ENCODE measurements around the gene KRTAP12-2. TPM values are rescaled to one million over a fixed set of nuclear protein-coding genes. Genes with fewer than 3 reads are reported as not detected.
"Not testable (repeated sequence)": the region's sequence is repeated elsewhere in the genome, so short reads cannot be mapped to it uniquely, and the experiment has no call there.

Gene KRTAP12-2
- total RNA-seq, 3 donors from 2014 or later, result not detected

DNA sequence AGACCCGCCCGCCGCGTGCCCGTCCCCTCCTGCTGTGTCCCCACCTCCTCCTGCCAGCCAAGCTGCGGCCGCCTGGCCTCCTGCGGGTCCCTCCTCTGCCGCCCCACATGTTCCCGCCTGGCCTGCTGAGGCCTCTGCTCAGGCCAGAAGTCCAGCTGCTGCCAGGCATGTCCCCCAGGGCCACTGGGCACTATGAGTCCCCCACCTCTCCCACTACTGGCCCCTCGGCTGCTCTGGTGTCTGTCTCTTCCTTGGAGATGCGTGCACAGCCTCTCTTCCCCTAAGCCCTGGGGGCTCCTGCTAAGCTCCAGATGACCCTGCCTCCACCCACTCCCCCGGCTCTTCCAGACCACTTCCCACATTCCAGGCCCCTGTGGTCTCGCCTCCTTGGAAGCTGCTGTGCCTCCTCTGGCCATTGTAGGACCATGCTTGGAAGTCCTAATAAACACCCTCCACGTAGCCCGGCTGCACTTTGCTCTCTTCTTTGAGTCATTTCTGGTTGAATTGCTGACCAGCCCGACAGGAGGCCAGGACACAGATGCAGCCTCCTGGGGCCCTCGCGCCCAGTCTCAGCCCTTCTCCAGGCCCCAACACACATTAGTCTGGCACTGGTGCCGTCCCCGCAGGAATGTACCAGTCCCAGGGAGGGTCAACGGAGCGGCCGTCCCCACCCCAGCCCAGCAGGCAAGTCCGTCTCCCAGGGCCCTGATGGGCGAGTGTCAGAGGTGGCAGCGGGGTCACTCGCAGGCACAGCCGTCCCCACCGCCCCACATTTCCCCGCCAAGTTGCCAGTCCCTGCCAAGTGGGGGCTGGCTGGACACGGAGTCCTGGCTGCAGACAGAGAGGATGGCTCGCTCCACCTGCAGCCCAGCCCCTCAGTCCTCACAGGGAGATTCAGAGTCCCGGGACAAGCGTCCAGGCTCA is 31.3 kb upstream of the KRTAP12-2 start:
- no peak for DNase-seq (ENCODE audit: low spot score in 2 of 2)
- Histone ChIP-seq H3K4me1 (no peaks in the 10 kb centered on the region), H3K4me3 (no peak overlapping the region), H3K27ac (no peak overlapping the region), H3K9me3 (peaks cover 5 to 12% of the 10 kb centered on the region in 2 donors), H3K36me3 (no peaks in the 10 kb centered on the region), H3K27me3 (peaks cover 2 to 63% of the 10 kb centered on the region in 2 donors)
- TF ChIP-seq POLR2AphosphoS5 (IDR thresholded peaks at IDR 0.05), result no peak
- no peak for TF ChIP-seq POLR2A (IDR thresholded peaks at IDR 0.05)
- intact Hi-C loops (cut with DNase I; ENCODE audit: low total_unique reads), result no loop called here

GRCh38 chr21:44697172-44697810 is 30.6 kb upstream of the KRTAP12-2 start, which contains the start of gene KRTAP10-12:
KRTAP10-12 (plus strand) TSS chr21:44697172; CDS start chr21:44697202, 30 bp downstream.
- peaks cover 10 to 19% of the 10 kb centered on the region in 2 donors for H3K9me3 ChIP-seq
- intact Hi-C loops (cut with DNase I; ENCODE audit: low total_unique reads); H3K4me1 ChIP-seq; H3K4me3 ChIP-seq; DNase-seq (ENCODE audit: low spot score in 2 of 2); H3K36me3 ChIP-seq; H3K27ac ChIP-seq: not testable (repeated sequence)
- peaks cover 2 to 55% of the 10 kb centered on the region in 2 donors for H3K27me3 ChIP-seq

DNA sequence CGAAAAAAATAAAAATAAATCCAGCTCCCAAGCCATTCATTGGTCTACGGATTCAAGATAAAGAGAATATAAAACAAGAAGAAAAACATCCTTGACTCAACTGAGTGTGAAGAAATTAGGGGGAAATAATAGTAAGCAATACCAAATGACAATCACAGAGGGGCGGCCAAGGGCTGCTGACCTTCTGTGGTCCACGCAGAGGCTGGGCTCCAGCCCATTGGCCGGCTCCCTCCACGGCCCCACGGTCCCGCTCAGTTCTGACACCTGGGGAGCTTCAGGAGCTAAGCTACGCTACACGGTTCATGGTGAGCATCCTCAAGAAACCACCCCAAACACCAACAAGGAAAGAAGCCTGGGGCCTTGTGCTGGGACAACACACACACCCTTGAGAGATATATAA is 29.8 kb upstream of the KRTAP12-2 start:
- H3K36me3 ChIP-seq, result no peaks in the 10 kb centered on the region
- no peaks in the 10 kb centered on the region for H3K4me1 ChIP-seq
- peaks cover 10 to 26% of the 10 kb centered on the region in 2 donors for H3K9me3 ChIP-seq
- no peak for TF ChIP-seq POLR2AphosphoS5 (IDR thresholded peaks at IDR 0.05)
- no peak for TF ChIP-seq POLR2A (IDR thresholded peaks at IDR 0.05)
- TF ChIP-seq, protein P1, sequence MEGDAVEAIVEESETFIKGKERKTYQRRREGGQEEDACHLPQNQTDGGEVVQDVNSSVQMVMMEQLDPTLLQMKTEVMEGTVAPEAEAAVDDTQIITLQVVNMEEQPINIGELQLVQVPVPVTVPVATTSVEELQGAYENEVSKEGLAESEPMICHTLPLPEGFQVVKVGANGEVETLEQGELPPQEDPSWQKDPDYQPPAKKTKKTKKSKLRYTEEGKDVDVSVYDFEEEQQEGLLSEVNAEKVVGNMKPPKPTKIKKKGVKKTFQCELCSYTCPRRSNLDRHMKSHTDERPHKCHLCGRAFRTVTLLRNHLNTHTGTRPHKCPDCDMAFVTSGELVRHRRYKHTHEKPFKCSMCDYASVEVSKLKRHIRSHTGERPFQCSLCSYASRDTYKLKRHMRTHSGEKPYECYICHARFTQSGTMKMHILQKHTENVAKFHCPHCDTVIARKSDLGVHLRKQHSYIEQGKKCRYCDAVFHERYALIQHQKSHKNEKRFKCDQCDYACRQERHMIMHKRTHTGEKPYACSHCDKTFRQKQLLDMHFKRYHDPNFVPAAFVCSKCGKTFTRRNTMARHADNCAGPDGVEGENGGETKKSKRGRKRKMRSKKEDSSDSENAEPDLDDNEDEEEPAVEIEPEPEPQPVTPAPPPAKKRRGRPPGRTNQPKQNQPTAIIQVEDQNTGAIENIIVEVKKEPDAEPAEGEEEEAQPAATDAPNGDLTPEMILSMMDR (IDR thresholded peaks at IDR 0.05), result no peak
- H3K27me3 ChIP-seq, result peaks cover 2 to 50% of the 10 kb centered on the region in 2 donors
- DNase-seq (ENCODE audit: low spot score in 2 of 2), result no peak
- no peak overlapping the region for H3K4me3 ChIP-seq
- intact Hi-C loops (cut with DNase I; ENCODE audit: low total_unique reads), result no loop called here
- H3K27ac ChIP-seq, result no peak overlapping the region

GRCh38 chr21:44695641-44696040 is 28.9 kb upstream of the KRTAP12-2 start:
- TF ChIP-seq POLR2AphosphoS5 (IDR thresholded peaks at IDR 0.05), result no peak
- no peak for TF ChIP-seq POLR2A (IDR thresholded peaks at IDR 0.05)
- no peak overlapping the region for H3K4me3 ChIP-seq
- no peaks in the 10 kb centered on the region for H3K4me1 ChIP-seq
- peaks cover 10 to 26% of the 10 kb centered on the region in 2 donors for H3K9me3 ChIP-seq
- no peak overlapping the region for H3K27ac ChIP-seq
- intact Hi-C loops (cut with DNase I; ENCODE audit: low total_unique reads), result no loop called here
- peaks cover 2 to 40% of the 10 kb centered on the region in 2 donors for H3K27me3 ChIP-seq
- no peaks in the 10 kb centered on the region for H3K36me3 ChIP-seq
- no peak for DNase-seq (ENCODE audit: low spot score in 2 of 2)

DNA sequence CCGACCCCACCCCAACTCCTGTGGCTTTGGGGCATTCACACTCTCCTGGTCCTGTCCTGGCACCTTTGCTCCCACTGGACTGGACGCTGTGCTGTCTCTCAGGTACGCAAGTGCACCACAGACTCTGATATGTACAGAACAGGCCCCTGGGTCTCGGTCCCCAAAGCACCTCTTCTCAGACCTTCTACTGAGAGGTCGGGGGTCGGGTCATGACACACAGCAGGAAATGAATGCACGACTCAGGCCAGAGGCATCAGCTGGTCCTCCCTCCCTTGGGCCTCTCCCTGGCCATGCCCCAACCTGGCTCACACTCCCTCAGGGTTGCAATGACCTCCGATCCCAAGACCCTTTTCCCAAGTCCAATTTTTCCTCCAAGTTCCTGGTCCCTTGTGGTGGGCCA is 28.5 kb upstream of the KRTAP12-2 start:
- Histone ChIP-seq H3K36me3 (no peaks in the 10 kb centered on the region), H3K4me1 (no peaks in the 10 kb centered on the region), H3K9me3 (peaks cover 10 to 26% of the 10 kb centered on the region in 2 donors), H3K27ac (no peak overlapping the region), H3K4me3 (no peak overlapping the region), H3K27me3 (peaks cover 2 to 36% of the 10 kb centered on the region in 2 donors)
- TF ChIP-seq POLR2A (IDR thresholded peaks at IDR 0.05) (no peak), POLR2AphosphoS5 (IDR thresholded peaks at IDR 0.05) (no peak)
- TF ChIP-seq, protein P1 (IDR thresholded peaks at IDR 0.05), result no peak
- no peak for DNase-seq (ENCODE audit: low spot score in 2 of 2)
- intact Hi-C loops (cut with DNase I; ENCODE audit: low total_unique reads), result no loop called here

GRCh38 chr21:44694776-44695175 is 28.0 kb upstream of the KRTAP12-2 start:
- Histone ChIP-seq H3K9me3 (peaks cover 10 to 26% of the 10 kb centered on the region in 2 donors), H3K36me3 (no peaks in the 10 kb centered on the region), H3K27ac (no peak overlapping the region), H3K27me3 (peaks cover 2 to 32% of the 10 kb centered on the region in 2 donors), H3K4me3 (no peak overlapping the region), H3K4me1 (no peaks in the 10 kb centered on the region)
- DNase-seq (ENCODE audit: low spot score in 2 of 2), result no peak
- intact Hi-C loops (cut with DNase I; ENCODE audit: low total_unique reads), result no loop called here
- no peak for TF ChIP-seq POLR2A (IDR thresholded peaks at IDR 0.05)
- TF ChIP-seq, protein P1 (IDR thresholded peaks at IDR 0.05), result no peak
- TF ChIP-seq POLR2AphosphoS5 (IDR thresholded peaks at IDR 0.05), result no peak
